ENCODE data around the gene DNASE2B.

The DNASE2B gene

GRCh38 chr1:84377480-84378095 is 20.7 kb upstream of the DNASE2B start:
- Histone ChIP-seq H3K36me3 (ENCODE audit: control insufficient read depth, insufficient read depth, low read length) (no peaks in the 10 kb centered on the region), H3K4me1 (ENCODE audit: control insufficient read depth, insufficient read depth, low read length) (no peaks in the 10 kb centered on the region), H3K4me3 (ENCODE audit: low read length) (no peak overlapping the region), H3K9me3 (ENCODE audit: control insufficient read depth, low read length) (no peaks in the 10 kb centered on the region), H3K27me3 (ENCODE audit: control insufficient read depth, insufficient read depth, low read length) (no peaks in the 10 kb centered on the region), H3K9ac (ENCODE audit: low read length) (no peak overlapping the region)

- H3K9ac ChIP-seq (ENCODE audit: low read length) = no peak overlapping the region
- H3K4me3 ChIP-seq (ENCODE audit: low read length) = no peak overlapping the region
- H3K36me3 ChIP-seq (ENCODE audit: control insufficient read depth, insufficient read depth, low read length) = no peaks in the 10 kb centered on the region
- no peaks in the 10 kb centered on the region for H3K27me3 ChIP-seq (ENCODE audit: control insufficient read depth, insufficient read depth, low read length)
- H3K4me1 ChIP-seq (ENCODE audit: control insufficient read depth, insufficient read depth, low read length) = no peaks in the 10 kb centered on the region
- H3K9me3 ChIP-seq (ENCODE audit: control insufficient read depth, low read length) = no peaks in the 10 kb centered on the region
These were observed 19.0 kb upstream of the DNASE2B start for GRCh38 chr1:84379138-84379916.

- no peak overlapping the region for H3K9ac ChIP-seq (ENCODE audit: low read length)
- H3K4me3 ChIP-seq (ENCODE audit: low read length) = no peak overlapping the region
- no peaks in the 10 kb centered on the region for H3K27me3 ChIP-seq (ENCODE audit: control insufficient read depth, insufficient read depth, low read length)
- H3K9me3 ChIP-seq (ENCODE audit: control insufficient read depth, low read length) = no peaks in the 10 kb centered on the region
- H3K36me3 ChIP-seq (ENCODE audit: control insufficient read depth, insufficient read depth, low read length) = no peaks in the 10 kb centered on the region
- H3K4me1 ChIP-seq (ENCODE audit: control insufficient read depth, insufficient read depth, low read length) = no peaks in the 10 kb centered on the region
These were observed 18.4 kb upstream of the DNASE2B start for GRCh38 chr1:84379917-84380180.

GRCh38 chr1:84382127-84382526 is 16.2 kb upstream of the DNASE2B start:
- Histone ChIP-seq H3K36me3 (ENCODE audit: control insufficient read depth, insufficient read depth, low read length) (no peaks in the 10 kb centered on the region), H3K9me3 (ENCODE audit: control insufficient read depth, low read length) (no peaks in the 10 kb centered on the region), H3K27me3 (ENCODE audit: control insufficient read depth, insufficient read depth, low read length) (no peaks in the 10 kb centered on the region), H3K4me3 (ENCODE audit: low read length) (no peak overlapping the region), H3K4me1 (ENCODE audit: control insufficient read depth, insufficient read depth, low read length) (no peaks in the 10 kb centered on the region), H3K9ac (ENCODE audit: low read length) (no peak overlapping the region)

GRCh38 chr1:84385347-84385746 is 12.9 kb upstream of the DNASE2B start:
- no peaks in the 10 kb centered on the region for H3K9me3 ChIP-seq (ENCODE audit: control insufficient read depth, low read length)
- H3K4me1 ChIP-seq (ENCODE audit: control insufficient read depth, insufficient read depth, low read length) = no peaks in the 10 kb centered on the region
- H3K27me3 ChIP-seq (ENCODE audit: control insufficient read depth, insufficient read depth, low read length) = no peaks in the 10 kb centered on the region
- no peak overlapping the region for H3K9ac ChIP-seq (ENCODE audit: low read length)
- H3K4me3 ChIP-seq (ENCODE audit: low read length) = no peak overlapping the region
- H3K36me3 ChIP-seq (ENCODE audit: control insufficient read depth, insufficient read depth, low read length) = no peaks in the 10 kb centered on the region

- Histone ChIP-seq H3K4me3 (ENCODE audit: low read length) (no peak overlapping the region), H3K27me3 (ENCODE audit: control insufficient read depth, insufficient read depth, low read length) (no peaks in the 10 kb centered on the region), H3K36me3 (ENCODE audit: control insufficient read depth, insufficient read depth, low read length) (no peaks in the 10 kb centered on the region), H3K9me3 (ENCODE audit: control insufficient read depth, low read length) (no peaks in the 10 kb centered on the region), H3K4me1 (ENCODE audit: control insufficient read depth, insufficient read depth, low read length) (no peaks in the 10 kb centered on the region), H3K9ac (ENCODE audit: low read length) (no peak overlapping the region)
These were observed 11.4 kb upstream of the DNASE2B start for GRCh38 chr1:84386716-84387479.

- no peak overlapping the region for H3K9ac ChIP-seq (ENCODE audit: low read length)
- H3K36me3 ChIP-seq (ENCODE audit: control insufficient read depth, insufficient read depth, low read length) = no peaks in the 10 kb centered on the region
- H3K9me3 ChIP-seq (ENCODE audit: control insufficient read depth, low read length) = no peaks in the 10 kb centered on the region
- no peaks in the 10 kb centered on the region for H3K4me1 ChIP-seq (ENCODE audit: control insufficient read depth, insufficient read depth, low read length)
- H3K4me3 ChIP-seq (ENCODE audit: low read length) = no peak overlapping the region
- H3K27me3 ChIP-seq (ENCODE audit: control insufficient read depth, insufficient read depth, low read length) = no peaks in the 10 kb centered on the region
These were observed 10.7 kb upstream of the DNASE2B start for GRCh38 chr1:84387480-84388163.

- Histone ChIP-seq H3K27me3 (ENCODE audit: control insufficient read depth, insufficient read depth, low read length) (no peaks in the 10 kb centered on the region), H3K4me3 (ENCODE audit: low read length) (no peak overlapping the region), H3K4me1 (ENCODE audit: control insufficient read depth, insufficient read depth, low read length) (no peaks in the 10 kb centered on the region), H3K9ac (ENCODE audit: low read length) (no peak overlapping the region), H3K9me3 (ENCODE audit: control insufficient read depth, low read length) (no peaks in the 10 kb centered on the region), H3K36me3 (ENCODE audit: control insufficient read depth, insufficient read depth, low read length) (no peaks in the 10 kb centered on the region)
These were observed 8.1 kb upstream of the DNASE2B start for GRCh38 chr1:84390226-84390625.

- H3K4me1 ChIP-seq (ENCODE audit: control insufficient read depth, insufficient read depth, low read length) = no peaks in the 10 kb centered on the region
- no peaks in the 10 kb centered on the region for H3K9me3 ChIP-seq (ENCODE audit: control insufficient read depth, low read length)
- H3K4me3 ChIP-seq (ENCODE audit: low read length) = no peak overlapping the region
- H3K27me3 ChIP-seq (ENCODE audit: control insufficient read depth, insufficient read depth, low read length) = no peaks in the 10 kb centered on the region
- no peak overlapping the region for H3K9ac ChIP-seq (ENCODE audit: low read length)
- H3K36me3 ChIP-seq (ENCODE audit: control insufficient read depth, insufficient read depth, low read length) = no peaks in the 10 kb centered on the region
These were observed 2.9 kb downstream of the DNASE2B start for GRCh38 chr1:84401156-84401555.

GRCh38 chr1:84402060-84402459 is 3.8 kb downstream of the DNASE2B start:
- H3K4me3 ChIP-seq (ENCODE audit: low read length) = no peak overlapping the region
- no peaks in the 10 kb centered on the region for H3K27me3 ChIP-seq (ENCODE audit: control insufficient read depth, insufficient read depth, low read length)
- no peaks in the 10 kb centered on the region for H3K36me3 ChIP-seq (ENCODE audit: control insufficient read depth, insufficient read depth, low read length)
- H3K4me1 ChIP-seq (ENCODE audit: control insufficient read depth, insufficient read depth, low read length) = no peaks in the 10 kb centered on the region
- H3K9me3 ChIP-seq (ENCODE audit: control insufficient read depth, low read length) = no peaks in the 10 kb centered on the region
- no peak overlapping the region for H3K9ac ChIP-seq (ENCODE audit: low read length)

GRCh38 chr1:84402501-84402900 is 4.2 kb downstream of the DNASE2B start:
- Histone ChIP-seq H3K27me3 (ENCODE audit: control insufficient read depth, insufficient read depth, low read length) (no peaks in the 10 kb centered on the region), H3K9me3 (ENCODE audit: control insufficient read depth, low read length) (no peaks in the 10 kb centered on the region), H3K4me1 (ENCODE audit: control insufficient read depth, insufficient read depth, low read length) (peaks cover 2% of the 10 kb centered on the region), H3K4me3 (ENCODE audit: low read length) (no peak overlapping the region), H3K36me3 (ENCODE audit: control insufficient read depth, insufficient read depth, low read length) (no peaks in the 10 kb centered on the region), H3K9ac (ENCODE audit: low read length) (no peak overlapping the region)

GRCh38 chr1:84403347-84403746 is 5.1 kb downstream of the DNASE2B start:
- Histone ChIP-seq H3K36me3 (ENCODE audit: control insufficient read depth, insufficient read depth, low read length) (no peaks in the 10 kb centered on the region), H3K4me3 (ENCODE audit: low read length) (no peak overlapping the region), H3K9me3 (ENCODE audit: control insufficient read depth, low read length) (no peaks in the 10 kb centered on the region), H3K4me1 (ENCODE audit: control insufficient read depth, insufficient read depth, low read length) (peaks cover 10% of the 10 kb centered on the region), H3K27me3 (ENCODE audit: control insufficient read depth, insufficient read depth, low read length) (no peaks in the 10 kb centered on the region), H3K9ac (ENCODE audit: low read length) (no peak overlapping the region)

All from mucosa of stomach (tissue), 1 donor.